Keratinocyte (primary cell): ENCODE results near the gene NUP210L. TPM values are rescaled to one million over a fixed set of nuclear protein-coding genes. Genes with fewer than 3 reads are reported as not detected.
A peak's percentile ranks its signal among the peaks of the same experiment; 100 is the strongest.

Source experiments
- DNase-seq: peaks from one replicate; pipeline ENCODE4 v3.0.0-alpha.2; 2011; ENCODE audit warnings: low read depth, missing footprints, low spot score
- FAIRE-seq: peaks from 2 replicates; lab custom pipeline; 2011; peaks lifted over from hg19 to GRCh38; lab: Jason Lieb, UNC
- H2AFZ ChIP-seq: 2 replicates; pipeline ENCODE4 v1.6.0; 2012; ENCODE audit warnings: low read length, control low read depth, inconsistent platforms; ENCODE audit not compliant: control insufficient read depth
- H3K27ac ChIP-seq: 2 replicates; pipeline ENCODE4 v1.5.1; 2011; ENCODE audit warnings: low read length; ENCODE audit not compliant: control insufficient read depth, insufficient read depth
- H3K27me3 ChIP-seq: 3 replicates; pipeline ENCODE4 v1.6.0; 2011; ENCODE audit warnings: low read length; ENCODE audit not compliant: control insufficient read depth, insufficient read depth; ENCODE audit errors: extremely low read depth
- H3K36me3 ChIP-seq, 2 experiments: 2 replicates in 1 of 2; 3 replicates in 1 of 2; pipeline ENCODE4 v1.5.1; 2011; ENCODE audit warnings: low read length in 2 of 2, mild to moderate bottlenecking in 1 of 2; ENCODE audit not compliant: control insufficient read depth in 2 of 2, insufficient read depth in 2 of 2; ENCODE audit errors: extremely low read depth in 1 of 2
- H3K4me1 ChIP-seq: 3 replicates; pipeline ENCODE4 v1.5.1; 2011; ENCODE audit warnings: low read length; ENCODE audit not compliant: control insufficient read depth, insufficient read depth; ENCODE audit errors: extremely low read depth
- H3K4me2 ChIP-seq: 3 replicates; pipeline ENCODE4 v1.6.0; 2011; ENCODE audit warnings: low read depth, low read length; ENCODE audit not compliant: control insufficient read depth, insufficient read depth; ENCODE audit errors: extremely low read depth
- H3K4me3 ChIP-seq, 3 experiments: fragments of 200-600 bp in 1 of 3; sonication (generic) in 1 of 3; 2 replicates in 2 of 3; 3 replicates in 1 of 3; pipeline ENCODE4 v1.5.1; 2011 to 2016; ENCODE audit warnings: low read length in 3 of 3, mild to moderate bottlenecking in 3 of 3, control low read depth in 2 of 3, inconsistent platforms in 1 of 3, low read depth in 1 of 3, mixed read lengths in 1 of 3, mixed run types in 1 of 3, moderate library complexity in 1 of 3; ENCODE audit not compliant: control insufficient read depth in 2 of 3, insufficient read depth in 2 of 3; ENCODE audit errors: extremely low read depth in 1 of 3
- H3K79me2 ChIP-seq: 2 replicates; pipeline ENCODE4 v1.6.0; 2012; ENCODE audit warnings: low read length; ENCODE audit not compliant: control insufficient read depth, insufficient read depth
- H3K9ac ChIP-seq: 3 replicates; pipeline ENCODE4 v1.6.0; 2011; ENCODE audit warnings: low read length; ENCODE audit not compliant: control insufficient read depth, insufficient read depth; ENCODE audit errors: extremely low read depth
- H3K9me1 ChIP-seq: 3 replicates; pipeline ENCODE4 v1.6.0; 2011; ENCODE audit warnings: low read length; ENCODE audit not compliant: control insufficient read depth, insufficient read depth; ENCODE audit errors: extremely low read depth
- H3K9me3 ChIP-seq: 2 replicates; pipeline ENCODE4 v1.5.1; 2012; ENCODE audit warnings: low read depth, low read length; ENCODE audit not compliant: control insufficient read depth
- H4K20me1 ChIP-seq: 3 replicates; pipeline ENCODE4 v1.6.0; 2011; ENCODE audit warnings: low read length; ENCODE audit not compliant: control insufficient read depth, insufficient read depth; ENCODE audit errors: extremely low read depth
- EZH2 ChIP-seq: IDR thresholded peaks from one replicate; pipeline ENCODE4 v1.6.1; 2012; ENCODE audit warnings: inconsistent platforms, mild to moderate bottlenecking, low read length, moderate library complexity
- dilution Hi-C: fragments of 300-500 bp; cut with MboI; formaldehyde crosslinking; loops from one replicate; pipeline ENCODE4 v1.7.0; 2020; ENCODE audit warnings: low sequenced_read_pairs; ENCODE audit not compliant: extremely low pct_ligation_motif_present
- polyA plus RNA-seq, 5 experiments: library from polyadenylated mRNA; depleted of rRNA in 3 of 5; stranded (reverse) in 3 of 5; stranded (forward) in 1 of 5; unstranded in 1 of 5; fragments of >200 nt; gene quantifications; 1 replicate in 1 of 5; 2 replicates in 3 of 5; 3 replicates in 1 of 5; pipeline versions ENCODE4 v1.2.1 to v1.2.3, GENCODE V29; 2011 to 2012; ENCODE audit warnings: missing spikeins in 2 of 5, low read depth in 1 of 5, low replicate concordance in 1 of 5
- TF ChIP-seq, protein P1 (sequence below), 3 experiments: IDR thresholded peaks in 1 of 3; conservative IDR thresholded peaks in 1 of 3; optimal IDR thresholded peaks in 1 of 3; 2 replicates in 2 of 3; 3 replicates in 1 of 3; pipeline versions ENCODE3 to v1.5.1; 2011; ENCODE audit warnings: low read length in 3 of 3, mild to moderate bottlenecking in 3 of 3, moderate library complexity in 2 of 3, control low read depth in 1 of 3, inconsistent platforms in 1 of 3; ENCODE audit not compliant: insufficient read depth in 2 of 3; ENCODE audit errors: extremely low read depth in 1 of 3

NUP210L gene
- polyA plus RNA-seq, 1 donor (not counting 4 experiments of a cell fraction or from before 2014, with no cell fraction given) = 0.01 TPM

DNA sequence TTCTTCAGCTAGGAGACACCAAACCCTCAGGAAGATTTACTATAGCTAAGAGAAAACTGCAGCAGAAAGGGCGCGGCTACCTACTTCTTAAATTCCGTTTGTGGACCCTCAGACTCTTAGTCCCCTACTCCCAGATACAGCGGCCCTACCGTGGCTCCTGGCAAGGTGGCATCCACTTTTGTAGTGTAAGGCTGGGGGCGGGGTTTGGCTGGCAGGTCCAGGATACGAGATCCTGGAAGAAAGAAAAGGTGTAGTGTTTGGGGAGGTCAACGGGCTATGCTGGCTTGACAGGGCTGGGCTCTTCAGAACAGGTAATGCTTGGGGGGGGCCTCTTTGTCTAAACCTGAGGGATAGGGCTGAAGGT, 186.9 kb downstream of the NUP210L start:
- peak overlapping the region; percentile 83 for H3K9ac ChIP-seq
- no peak for DNase-seq

DNA sequence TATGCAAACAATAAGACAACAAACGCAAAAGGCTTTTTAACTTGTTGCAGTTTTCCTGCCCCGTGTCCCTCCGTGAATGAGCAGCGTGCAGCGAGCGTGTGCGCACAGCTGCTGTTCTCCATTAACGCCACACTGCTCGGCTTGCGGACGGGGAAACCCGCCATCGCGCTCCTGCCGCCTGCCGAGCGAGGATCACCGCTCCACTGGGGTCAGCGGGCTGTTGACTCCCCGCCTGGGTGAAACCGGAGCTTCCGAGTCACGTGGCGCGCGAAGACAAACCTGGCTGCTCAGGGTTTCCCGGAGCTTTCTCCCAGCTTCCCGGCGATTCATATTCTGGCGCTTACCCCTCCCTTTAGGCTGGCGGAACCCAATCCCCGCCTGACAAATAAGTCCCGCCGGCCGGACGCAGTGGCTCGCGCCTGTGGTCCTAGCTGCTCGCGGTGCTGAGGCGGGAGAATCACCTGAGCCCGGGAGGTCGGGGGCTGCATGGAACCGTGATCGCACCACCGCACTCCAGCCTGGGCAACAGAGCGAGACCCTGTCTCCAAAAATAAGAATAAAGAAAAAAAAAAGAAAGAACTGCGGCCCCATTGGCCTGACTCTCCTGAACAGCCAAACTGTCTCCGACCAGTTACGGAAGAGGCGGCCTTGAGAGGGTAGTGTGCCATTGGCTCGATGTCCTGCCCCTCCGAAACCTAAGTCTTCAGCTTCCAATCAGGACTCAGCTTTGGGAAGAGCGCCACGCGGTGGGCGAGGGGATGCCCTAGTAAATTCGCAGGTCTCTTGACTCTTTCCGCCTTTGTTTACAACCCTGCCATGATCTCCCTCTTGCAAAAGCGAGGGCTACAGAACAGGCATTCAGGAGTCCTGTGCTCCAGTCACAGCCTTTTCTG, 187.5 kb downstream of the NUP210L start, which contains the start of gene CREB3L4:
CREB3L4 (plus strand) TSS at position 796 of the 893 bp plus-strand sequence. CDS start 624 bp downstream, outside the sequence.
- FAIRE-seq (no peak), DNase-seq (no peak)
- peaks cover 31% of the 10 kb centered on the region for H3K4me1 ChIP-seq
- peak within 1 kb of the TSS; percentile 92 for H3K4me2 ChIP-seq
- H3K27me3 ChIP-seq = no peaks in the 10 kb centered on the region
- no peaks in the 10 kb centered on the region for H4K20me1 ChIP-seq
- peak within 1 kb of the TSS; percentile 53 to 79 (median 64) for H3K4me3 ChIP-seq
- H3K9ac ChIP-seq = peak within 1 kb of the TSS; percentile 83
- H3K9me3 ChIP-seq = no peaks in the 10 kb centered on the region
- H3K36me3 ChIP-seq = no peaks in the 10 kb centered on the region
- no peaks in the 10 kb centered on the region for H3K9me1 ChIP-seq
- peak within 1 kb of the TSS; percentile 87 for H2AFZ ChIP-seq
- dilution Hi-C loops = no loop called here
- no peak for TF ChIP-seq EZH2
- TF ChIP-seq, protein P1, sequence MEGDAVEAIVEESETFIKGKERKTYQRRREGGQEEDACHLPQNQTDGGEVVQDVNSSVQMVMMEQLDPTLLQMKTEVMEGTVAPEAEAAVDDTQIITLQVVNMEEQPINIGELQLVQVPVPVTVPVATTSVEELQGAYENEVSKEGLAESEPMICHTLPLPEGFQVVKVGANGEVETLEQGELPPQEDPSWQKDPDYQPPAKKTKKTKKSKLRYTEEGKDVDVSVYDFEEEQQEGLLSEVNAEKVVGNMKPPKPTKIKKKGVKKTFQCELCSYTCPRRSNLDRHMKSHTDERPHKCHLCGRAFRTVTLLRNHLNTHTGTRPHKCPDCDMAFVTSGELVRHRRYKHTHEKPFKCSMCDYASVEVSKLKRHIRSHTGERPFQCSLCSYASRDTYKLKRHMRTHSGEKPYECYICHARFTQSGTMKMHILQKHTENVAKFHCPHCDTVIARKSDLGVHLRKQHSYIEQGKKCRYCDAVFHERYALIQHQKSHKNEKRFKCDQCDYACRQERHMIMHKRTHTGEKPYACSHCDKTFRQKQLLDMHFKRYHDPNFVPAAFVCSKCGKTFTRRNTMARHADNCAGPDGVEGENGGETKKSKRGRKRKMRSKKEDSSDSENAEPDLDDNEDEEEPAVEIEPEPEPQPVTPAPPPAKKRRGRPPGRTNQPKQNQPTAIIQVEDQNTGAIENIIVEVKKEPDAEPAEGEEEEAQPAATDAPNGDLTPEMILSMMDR (optimal IDR thresholded peaks at IDR 0.05 in 1 of 3, IDR thresholded peaks at IDR 0.05 in 1 of 3, conservative IDR thresholded peaks at IDR 0.05 in 1 of 3; ENCODE audit: extremely low read depth in 1 of 3, insufficient read depth in 2 of 3, low read length in 3 of 3) = peak; percentile 20 to 61 (median 39)
- peak within 1 kb of the TSS; percentile 78 for H3K27ac ChIP-seq
- H3K79me2 ChIP-seq = peaks cover 7% of the 10 kb centered on the region

More for the DNA sequence above, 186.9 kb downstream of the NUP210L start:
- TF ChIP-seq EZH2 = no peak
- TF ChIP-seq, protein P1 (optimal IDR thresholded peaks at IDR 0.05 in 1 of 3, IDR thresholded peaks at IDR 0.05 in 1 of 3, conservative IDR thresholded peaks at IDR 0.05 in 1 of 3; ENCODE audit: extremely low read depth in 1 of 3, insufficient read depth in 2 of 3, low read length in 3 of 3) = no peak
- no peaks in the 10 kb centered on the region for H4K20me1 ChIP-seq
- H3K36me3 ChIP-seq = peaks cover 0 to 4% of the 10 kb centered on the region in 2 experiments
- peaks cover 25% of the 10 kb centered on the region for H3K4me1 ChIP-seq
- dilution Hi-C loops = no loop called here
- no peaks in the 10 kb centered on the region for H3K27me3 ChIP-seq
- FAIRE-seq = no peak
- peak overlapping the region; percentile 78 for H2AFZ ChIP-seq
- H3K4me3 ChIP-seq = peak overlapping the region; percentile 53 to 79 (median 64)
- H3K4me2 ChIP-seq = peak overlapping the region; percentile 92
- H3K27ac ChIP-seq = peak overlapping the region; percentile 78
- no peaks in the 10 kb centered on the region for H3K9me3 ChIP-seq
- H3K79me2 ChIP-seq = peaks cover 2% of the 10 kb centered on the region
- no peaks in the 10 kb centered on the region for H3K9me1 ChIP-seq
